ENCODE measurements around the gene CHST10.

The CHST10 gene

DNA sequence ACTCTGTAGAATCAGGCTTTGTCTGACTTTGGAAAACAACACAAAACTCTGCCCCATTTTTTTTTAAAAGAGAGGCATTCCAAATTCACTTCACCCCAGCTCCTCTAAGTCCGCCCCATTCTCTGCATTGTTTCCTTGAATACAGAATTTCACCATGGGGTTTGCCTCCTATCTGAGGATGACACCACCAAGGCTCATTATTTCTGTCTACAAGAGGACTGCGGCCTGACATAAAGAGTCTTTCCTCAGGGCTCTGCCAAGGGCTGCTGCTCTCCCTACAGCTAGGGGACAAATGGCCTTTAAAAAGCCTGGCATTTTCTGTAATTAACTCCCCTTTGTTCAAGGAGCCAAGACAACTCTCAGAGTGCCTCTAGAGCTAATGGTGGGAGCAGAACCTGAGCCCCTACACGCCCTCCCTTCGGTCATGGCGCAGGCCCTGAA is 4.6 kb downstream of the CHST10 start:
- DNase-seq: no peak

DNA sequence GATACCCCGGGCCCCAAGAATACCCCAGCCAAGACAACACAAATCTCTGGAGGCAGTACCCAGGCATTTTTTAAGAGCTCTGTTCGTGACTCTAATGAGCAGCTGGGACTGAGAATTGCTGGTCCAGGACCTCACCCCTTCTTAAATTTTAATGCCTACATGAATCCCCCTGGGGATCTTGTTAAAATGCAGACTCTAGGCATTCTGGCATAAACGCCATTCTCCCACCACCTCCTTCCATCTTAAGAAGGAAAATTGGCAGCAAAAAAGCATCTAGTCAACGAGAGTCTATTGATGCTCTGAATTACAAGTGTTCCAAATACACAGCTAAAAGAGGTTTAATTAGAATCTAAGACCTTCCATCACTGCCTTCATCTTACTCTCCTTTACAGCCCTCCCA is 5.0 kb downstream of the CHST10 start:
- DNase-seq: no peak

DNA sequence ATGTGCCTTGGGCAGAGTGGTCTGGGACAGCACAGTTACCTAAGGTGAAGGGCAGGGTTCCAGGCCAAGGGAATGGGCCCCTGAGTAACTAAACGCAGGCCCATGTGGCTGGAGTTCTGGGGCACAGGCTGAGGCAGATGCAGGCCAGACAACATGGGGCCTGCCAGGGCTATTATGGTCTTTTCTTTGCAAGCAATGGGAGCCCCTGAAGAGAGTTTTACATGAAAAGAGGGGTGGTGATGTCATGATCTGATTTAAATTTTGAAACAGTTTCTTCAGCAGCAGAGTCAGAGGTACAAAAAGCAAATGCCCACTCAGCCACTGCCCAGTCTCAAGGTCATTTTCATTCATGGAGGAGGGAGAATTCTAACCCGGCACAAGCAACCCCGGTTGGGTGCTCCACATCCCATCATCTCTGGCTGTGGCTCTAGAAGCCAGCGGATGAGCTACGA is 5.6 kb downstream of the CHST10 start:
- DNase-seq: no peak

DNA sequence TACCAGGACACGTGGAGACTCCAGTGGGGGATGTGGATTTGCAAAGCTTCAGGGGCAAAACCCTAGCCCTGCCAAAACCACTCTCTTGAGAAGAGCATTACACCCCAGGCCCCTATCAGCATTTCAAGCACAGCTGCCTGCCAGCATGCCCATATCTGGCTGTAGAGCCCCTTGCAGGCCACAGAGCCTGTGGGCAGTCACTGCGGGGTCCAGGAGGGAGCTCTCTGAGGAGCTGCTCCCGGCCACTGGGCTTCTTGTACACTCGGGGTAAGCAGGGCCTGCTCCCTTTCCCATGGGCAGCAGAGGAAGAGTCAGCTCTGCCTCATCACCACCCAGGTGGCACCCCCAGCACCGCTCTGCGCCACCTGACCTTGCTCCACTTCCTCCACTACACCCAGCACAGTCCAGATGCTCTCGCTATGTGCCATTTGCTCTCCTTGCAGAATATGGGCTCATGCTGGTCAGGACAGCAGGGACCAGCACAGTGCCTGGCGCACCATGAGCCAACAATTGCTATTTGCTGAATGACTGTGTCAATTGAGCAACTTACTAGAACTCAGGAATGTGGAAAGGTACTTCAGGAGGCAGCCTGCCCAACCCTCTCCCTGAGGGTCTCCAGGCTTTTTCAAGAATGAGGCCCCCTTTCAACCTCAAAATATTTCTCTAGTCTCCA is 7.4 kb downstream of the CHST10 start:
- DNase-seq: no peak

DNA sequence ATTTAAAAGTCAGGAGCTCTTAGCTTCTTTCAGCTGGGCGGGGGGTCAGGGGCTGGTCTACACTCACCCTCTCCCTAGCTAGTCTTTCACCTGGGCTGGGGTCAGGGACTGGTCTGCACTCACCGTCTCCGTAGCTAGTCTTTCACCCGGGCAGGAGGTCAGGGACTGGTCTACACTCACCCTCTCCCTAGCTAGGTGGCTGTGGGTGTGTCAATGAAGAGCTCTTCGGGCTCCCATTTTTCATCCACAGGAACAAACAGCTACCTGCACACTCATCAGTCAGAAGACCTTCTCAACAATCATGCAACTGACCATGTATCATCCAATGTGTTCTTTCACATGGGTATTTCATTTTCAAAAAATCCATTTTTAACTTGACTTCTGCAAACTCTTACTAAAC is 8.0 kb downstream of the CHST10 start:
- DNase-seq: no peak

DNA sequence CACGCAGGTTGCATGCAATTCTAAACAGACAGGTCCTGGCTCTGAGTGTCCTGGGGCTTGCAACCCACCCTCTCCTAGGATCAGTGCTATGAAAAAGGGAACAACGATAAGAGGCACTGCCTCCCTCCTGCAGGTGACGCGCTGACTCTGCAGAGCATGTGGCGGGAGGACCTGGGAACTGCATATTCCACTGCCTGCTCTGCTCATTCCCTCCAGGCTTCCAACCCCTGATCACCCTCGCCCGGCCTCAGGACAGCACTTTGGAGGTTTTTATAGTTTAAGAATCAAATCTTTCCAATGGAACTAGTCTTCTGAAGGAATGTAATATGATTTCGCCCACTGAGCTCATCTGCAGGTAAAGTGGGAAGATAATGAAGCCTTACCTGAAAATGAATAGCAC is 8.5 kb downstream of the CHST10 start:
- no peak for DNase-seq

DNA sequence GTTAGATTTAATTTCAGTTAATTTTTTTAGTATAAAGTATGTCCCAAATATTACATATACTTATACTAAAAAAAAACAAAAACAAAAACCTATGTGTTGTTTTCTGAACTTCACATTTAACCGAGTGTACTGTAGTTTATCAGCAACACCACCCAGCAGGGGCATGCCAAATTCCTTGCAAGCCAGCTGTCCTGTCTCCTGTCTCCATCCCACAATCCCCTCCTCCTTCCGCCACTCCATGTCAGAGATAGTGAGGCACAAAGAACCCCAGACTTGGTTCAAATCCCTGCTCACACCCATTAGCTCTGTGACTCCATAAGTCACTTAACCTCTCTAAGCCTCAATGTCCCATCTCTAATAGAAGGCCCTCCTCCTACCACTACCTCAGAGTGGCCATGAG is 9.4 kb downstream of the CHST10 start:
- DNase-seq: no peak

DNA sequence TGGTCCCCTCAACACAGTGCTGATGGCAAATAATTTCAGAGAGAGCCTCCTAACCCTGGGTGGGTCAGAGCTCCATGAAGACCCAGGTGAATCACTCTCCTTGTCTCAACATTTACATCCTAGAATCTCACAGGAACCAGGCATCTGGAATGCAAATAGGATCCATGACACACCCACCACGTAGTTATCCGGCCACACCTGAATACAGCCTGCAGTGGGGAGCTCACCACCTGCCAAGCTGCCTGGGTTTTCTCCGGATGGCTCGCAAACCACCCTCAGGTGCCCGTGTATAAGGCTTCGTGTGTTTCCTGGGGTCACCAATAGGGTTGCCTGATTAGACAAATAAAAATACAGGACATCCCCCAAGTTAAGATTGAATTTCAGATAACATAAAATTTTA is 9.9 kb downstream of the CHST10 start:
- no peak for DNase-seq

DNA sequence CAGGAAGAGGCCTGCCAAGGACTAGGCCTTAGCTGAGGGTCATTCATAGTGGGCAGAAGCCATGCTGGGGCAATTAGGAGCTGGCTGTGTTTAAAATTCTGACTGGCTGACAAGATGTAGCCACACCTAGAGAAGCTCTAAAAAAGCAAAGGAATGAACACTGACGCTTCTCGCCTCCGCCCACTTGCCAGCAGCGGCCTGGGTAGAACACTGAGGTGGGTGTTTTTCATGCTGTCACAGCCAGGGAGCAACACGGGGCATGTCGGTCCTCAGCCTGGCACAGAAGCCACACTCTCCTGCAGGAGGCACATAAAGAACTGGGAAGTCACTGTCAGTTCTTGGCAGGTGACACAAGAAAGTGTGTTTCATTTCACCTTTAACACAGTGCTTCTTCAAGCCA is 10.4 kb downstream of the CHST10 start:
- DNase-seq: no peak

DNA sequence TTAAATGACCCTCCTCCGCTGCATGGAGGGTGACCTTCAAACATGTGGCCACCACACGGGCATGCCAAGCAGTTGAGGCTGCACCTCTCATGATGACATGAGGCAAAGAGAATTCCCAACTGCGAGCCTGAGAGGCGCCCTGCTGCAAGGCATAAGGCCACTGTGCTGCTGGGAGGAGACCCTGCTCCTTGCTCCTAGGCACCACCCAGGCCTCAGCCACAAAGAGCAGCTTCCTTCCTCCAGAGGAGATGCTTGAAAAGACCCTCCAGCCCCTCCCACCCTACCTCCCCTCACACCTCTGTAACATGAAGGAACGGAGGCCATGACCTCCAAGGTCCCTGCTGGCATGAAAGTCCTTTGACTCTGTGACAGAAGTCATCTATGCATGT is 11.4 kb downstream of the CHST10 start:
- no peak for DNase-seq

DNA sequence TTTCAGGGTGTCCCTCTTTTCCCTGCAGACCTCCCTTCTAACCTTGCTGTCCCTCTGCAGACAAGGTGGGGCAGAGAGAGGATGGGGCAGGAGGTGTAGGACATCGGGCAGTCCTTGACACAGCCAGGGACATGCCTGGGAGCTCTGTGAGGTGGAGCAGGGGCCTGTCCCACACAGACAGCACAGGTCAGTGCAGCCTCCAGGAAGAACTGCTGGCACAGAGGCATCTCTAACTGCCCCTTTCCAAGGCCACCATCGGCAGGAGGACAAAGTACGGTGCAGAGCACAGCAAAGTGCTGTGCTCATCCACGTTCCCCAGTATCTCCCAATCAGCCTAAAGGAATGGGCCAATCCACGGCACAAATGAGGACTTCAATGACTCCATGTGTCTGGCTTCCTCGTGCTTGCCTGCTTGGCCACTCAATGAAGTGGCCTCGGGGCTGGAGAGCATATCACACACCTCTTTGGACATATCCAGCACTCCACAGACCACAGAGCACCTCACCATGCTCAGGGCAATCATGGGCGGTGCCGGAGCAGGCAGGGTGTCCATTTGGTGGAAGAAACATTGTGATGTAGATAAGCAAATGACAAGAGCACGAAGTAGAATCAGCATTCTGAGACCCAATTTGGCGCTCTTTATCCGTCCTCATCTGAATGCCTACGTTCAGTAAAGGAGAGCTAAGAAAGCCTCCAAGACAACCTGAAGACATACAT is 11.9 kb downstream of the CHST10 start:
- no peak for DNase-seq

DNA sequence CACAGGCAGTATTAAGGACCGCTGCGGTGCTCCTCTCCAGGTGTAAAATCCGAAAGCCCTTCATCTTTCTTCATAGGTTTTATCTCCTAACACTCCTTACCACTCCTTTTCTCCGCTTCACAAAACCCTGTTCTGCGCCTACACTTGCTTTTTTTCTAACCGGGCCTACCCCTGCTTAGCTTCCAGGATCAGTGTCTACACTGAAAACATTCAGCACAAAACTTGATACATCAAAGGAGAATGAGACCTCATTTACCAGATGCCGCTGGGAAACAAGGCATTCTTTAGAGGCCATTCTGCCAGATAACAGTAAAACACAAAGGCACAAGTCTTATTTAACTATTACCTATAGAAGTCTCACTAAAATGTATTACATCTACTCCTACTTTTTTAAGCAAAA is 13.1 kb downstream of the CHST10 start:
- DNase-seq: no peak

DNA sequence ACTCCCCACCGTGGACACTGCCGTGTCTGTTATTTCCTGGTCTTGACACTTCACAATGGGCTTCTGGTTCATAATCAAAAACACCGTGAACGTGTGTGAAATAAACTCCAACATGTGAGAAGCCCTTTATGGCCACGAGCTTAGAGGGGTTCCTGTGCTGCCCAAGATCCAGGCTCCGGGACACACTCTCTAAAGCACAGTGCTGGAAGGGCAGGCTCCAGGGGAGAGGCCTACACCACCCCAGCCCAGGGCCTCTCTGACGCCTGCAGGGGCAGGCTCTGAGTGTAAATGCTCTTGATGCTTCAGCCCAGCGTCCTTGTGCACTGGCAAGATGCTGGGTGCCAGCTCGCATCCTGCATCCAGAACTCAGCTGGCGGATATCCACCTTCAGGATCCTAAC is 13.7 kb downstream of the CHST10 start:
- no peak for DNase-seq

DNA sequence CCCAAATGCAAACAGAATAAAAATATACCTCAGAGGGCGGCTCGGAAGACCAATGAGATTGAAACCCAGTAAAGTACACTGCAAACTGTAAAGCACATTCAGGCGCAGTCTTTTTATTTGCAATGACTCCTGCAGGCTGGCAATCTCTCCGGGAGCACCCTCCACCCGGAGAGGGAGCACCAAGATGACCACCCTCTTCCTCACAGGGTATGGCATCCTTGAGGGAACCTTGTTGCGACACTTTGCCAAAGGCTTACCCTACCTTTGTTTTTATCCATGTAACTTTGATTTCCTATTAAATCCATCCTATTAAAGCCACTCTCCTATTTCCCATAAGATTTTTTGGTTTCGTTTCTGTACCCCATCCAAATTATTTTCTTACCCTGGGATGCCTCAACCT is 16.2 kb downstream of the CHST10 start:
- DNase-seq: no peak

DNA sequence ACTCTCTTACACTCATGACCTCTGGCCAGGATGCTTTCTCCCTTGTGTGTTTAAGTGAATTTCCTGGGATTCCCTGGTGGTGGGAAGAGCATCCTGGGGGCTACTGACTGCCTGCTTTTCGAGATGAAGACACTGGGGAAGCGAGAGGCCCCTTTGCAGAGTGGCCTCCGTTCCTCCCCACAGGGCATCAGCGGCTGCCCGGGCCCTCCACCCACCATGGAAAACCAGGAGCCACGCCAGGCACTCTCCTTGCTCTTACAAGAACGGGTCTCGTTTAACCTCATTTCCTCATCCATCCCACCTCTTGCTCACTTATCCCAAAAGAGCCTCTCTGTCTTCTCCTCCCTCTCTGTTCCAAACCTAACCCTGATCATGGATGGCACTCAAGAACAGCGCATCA is 17.8 kb downstream of the CHST10 start:
- no peak for DNase-seq

DNA sequence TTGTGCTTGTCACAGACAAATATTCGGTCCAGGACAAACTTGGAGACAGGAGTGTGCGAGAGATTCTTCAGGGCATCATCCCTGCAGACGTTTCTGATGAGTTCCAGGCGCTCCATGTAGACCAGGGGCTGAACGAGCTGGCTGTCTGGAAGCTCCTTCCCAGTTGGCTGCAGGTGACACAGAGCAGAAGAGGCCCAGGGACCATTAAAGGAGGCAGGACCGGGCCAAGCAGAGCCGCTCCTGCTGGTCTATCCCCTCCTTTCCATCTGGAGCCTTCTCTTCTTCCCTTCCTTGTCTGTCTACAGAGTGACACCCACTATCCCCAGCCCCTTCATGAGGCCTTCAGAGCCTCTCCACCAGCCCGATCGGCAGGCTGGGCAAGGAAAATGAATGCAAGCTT is 19.5 kb downstream of the CHST10 start:
- DNase-seq: no peak

DNA sequence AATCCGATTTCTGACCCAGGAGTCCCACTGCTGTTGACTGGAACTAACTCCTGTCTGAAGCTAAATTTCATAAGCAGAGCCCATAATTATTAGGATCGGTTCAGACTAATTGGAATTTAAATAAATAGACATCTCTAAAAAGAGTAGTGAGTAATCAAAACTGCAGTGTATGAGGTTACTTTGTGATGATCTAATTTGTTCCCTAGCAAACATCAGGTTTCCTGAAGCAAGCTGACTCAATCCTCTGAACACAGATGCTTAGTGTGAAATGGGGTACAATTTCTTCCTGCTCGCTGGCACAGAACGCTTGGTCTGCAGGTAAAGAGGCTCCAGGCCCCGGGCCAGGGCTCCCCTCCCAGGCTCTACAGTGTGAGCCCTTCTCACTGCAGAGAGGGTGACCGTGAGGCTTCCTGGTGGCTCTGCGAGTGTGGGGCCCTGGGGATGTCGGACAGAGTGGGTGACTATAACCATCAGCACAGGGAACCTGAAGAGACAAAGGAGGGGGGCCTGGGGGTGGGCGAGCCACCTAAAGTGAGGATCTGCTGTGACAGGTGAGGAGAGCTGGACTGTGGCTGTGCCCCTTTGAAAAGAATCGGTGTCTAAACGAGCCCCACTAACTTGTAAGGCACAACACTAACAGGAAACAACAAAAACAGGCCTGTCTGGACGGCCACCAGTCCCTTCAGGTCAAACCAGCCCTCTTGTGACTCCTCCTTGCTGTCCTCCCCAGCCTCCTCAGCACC is 20.2 kb downstream of the CHST10 start:
- DNase-seq: no peak

DNA sequence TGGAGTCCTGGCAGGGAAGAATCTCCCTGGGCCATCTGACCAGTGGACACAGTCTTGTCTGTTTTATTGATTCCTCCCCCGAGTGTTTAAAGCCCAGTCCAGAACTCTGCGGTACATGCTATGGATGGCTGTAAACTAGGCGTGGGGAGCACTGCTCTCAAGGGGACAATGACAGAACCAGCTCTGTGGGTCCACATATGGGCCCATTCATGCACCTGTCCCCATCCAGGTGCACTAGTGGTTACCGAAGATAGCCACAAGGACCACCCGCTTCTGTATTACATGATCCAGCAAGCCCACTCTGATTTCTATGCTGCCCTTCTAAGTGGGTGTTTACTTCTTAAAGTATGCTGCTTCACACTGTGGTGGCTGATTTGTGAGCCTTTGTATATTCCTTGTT is 21.0 kb downstream of the CHST10 start:
- DNase-seq: no peak

DNA sequence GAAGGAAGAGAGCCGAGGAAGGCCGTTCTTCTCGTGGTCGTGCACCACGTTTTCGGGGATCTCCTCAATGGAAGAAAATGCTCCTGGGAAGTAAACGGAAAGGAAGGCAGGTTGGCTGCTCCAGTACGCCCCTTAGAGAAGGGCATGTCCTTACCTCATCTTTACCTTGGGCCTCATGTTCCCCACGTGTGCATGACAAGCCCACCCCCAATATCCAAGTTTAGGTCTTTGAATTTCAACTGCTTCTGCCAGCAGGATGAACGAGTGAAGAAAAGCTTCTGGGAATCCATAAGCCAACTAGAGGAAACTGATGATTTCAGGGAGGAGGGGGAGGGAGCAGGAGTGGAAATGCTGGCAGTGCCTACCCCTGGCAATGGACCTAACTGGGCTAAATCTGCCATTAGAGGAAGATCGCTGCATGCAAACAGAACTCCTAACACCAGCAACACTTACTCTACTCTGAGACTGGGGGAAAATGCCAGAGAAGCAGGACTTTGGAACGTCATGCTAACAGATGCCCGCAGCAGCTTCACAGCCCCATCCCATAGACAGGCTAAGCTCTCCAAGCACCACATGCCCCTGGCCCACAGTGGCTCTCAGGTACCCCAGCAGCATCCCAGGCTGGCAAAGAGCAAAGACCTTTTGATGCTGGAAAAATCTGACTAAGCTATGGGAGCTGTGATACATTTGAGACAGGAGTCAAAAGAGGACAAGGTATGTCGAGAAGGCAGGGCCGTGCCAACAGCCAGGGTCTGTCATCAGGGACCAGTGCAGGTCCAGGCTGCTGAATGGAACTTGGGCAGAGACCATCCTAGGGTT is 21.7 kb downstream of the CHST10 start:
- no peak for DNase-seq

DNA sequence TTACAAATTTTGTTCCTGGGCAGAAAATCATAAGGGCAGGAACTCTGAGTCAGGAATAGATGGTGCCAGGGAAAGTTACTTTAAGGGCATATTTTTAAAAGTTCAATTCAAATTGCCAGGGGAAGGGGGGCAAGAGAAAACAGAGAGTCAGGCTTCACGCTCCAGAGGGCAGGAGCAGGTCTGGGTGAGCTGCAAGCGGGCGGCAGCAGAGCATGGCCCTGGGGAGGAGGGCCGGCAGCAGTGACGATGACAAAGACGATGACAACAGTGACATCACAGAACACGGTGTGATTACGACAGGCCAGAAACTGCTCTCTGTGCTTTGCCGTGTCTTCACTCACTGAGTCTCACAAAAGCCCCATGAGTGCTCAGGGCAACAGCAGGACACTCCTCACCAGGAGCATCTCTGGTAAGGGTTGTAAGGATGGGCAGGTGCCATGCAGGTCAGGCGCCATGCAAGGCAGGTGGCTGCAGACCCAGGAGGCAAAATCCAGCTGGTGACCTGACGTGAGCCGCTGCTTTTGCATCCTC is 23.3 kb downstream of the CHST10 start:
- no peak for DNase-seq

DNA sequence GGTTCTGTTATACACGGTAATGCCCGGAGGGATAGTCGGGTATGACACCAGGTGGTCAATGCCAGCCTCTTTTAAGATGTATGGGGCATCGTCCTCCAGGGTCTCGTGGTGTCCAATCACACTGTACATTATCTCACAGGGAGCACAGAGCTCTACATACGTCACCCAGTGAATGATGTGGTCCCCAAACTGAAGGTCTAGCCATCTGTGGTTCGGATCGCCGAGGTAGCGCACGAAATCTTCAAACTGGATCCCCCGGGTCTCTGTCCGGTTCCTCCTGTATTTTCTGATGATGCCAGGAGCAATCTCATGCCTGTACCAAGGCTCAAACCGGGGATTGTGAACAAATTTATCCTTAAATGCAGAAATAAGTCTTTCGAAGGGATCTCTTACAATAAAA is 24.1 kb downstream of the CHST10 start:
- no peak for DNase-seq

DNA sequence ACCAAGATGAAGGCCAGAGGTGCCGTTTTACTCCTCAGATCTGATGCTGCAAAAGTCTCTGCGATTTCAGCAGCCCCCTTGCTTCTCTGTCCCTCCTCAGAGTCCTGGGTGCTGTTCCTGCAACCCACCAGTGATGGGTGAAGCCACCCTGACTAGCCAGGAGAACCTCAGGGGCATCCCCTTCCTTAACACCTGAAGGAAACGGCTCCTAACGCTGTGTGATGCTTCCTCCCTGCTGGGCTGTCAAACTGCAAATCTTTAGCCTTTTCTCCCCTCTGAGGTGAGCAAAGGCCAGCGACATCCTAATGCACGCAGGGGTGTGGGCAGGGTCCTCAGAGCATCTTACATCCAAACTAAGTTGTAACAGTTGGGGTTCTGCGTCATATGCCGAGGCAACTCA is 24.8 kb downstream of the CHST10 start:
- DNase-seq: no peak
